HG03571 (cell line): ENCODE data around the gene C4BPB.
"Not testable (repeated sequence)": the region's sequence is repeated elsewhere in the genome, so short reads cannot be mapped to it uniquely, and the experiment has no call there.

Source experiments
- ATAC-seq: cut with Tn5 transposase; IDR thresholded peaks from one replicate; pipeline ENCODE4 v1.9.1; 2021; ENCODE audit not compliant: unreplicated experiment

The C4BPB gene

DNA sequence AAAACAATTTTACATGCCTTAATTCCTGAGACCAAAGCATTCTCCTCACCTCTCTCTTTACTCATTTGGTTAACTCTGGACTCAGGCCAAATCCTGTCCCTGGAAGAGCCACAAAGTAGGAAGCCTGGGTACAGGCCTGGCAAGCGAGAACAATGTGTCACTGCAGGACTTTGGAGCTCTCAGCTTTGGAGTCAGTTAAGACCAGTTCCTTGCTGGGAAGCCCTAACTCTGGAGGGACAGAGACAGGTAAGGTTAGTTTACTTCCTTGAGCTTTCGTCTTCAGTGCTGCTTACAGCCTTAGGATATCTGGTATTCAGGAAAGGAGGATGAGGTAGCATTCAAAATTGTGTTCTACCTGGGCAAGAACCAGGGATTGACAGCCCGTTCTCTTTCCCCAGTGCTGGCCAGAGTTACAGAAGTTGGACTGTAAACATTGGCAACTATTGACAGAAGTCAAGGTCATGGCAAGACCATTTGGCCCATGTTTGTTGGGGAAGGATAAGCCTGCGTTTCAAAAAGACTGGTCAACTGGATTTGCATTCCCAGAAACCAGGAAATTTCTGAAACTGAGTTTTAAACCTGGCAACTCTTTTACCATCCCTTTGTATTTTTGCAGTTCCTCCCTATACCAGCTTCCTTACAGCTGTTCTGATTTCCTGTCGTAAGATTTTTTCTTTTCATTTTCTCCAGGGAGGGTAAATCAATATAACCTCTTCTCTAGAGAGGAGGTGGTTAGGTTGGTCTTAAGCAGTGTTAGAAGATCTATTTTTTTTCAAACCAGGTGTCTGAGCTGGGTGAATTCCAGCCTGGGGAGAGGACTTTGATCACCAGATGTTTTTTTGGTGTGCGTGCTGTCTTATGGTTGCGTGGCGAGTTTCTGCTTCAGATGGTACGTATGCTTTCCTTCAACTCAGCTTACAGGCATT, at the start of gene C4BPB:
C4BPB (plus strand) TSS at position 160 of the 926 bp plus-strand sequence; CDS start at position 832, 672 bp downstream.
- ATAC-seq, result no peak

DNA sequence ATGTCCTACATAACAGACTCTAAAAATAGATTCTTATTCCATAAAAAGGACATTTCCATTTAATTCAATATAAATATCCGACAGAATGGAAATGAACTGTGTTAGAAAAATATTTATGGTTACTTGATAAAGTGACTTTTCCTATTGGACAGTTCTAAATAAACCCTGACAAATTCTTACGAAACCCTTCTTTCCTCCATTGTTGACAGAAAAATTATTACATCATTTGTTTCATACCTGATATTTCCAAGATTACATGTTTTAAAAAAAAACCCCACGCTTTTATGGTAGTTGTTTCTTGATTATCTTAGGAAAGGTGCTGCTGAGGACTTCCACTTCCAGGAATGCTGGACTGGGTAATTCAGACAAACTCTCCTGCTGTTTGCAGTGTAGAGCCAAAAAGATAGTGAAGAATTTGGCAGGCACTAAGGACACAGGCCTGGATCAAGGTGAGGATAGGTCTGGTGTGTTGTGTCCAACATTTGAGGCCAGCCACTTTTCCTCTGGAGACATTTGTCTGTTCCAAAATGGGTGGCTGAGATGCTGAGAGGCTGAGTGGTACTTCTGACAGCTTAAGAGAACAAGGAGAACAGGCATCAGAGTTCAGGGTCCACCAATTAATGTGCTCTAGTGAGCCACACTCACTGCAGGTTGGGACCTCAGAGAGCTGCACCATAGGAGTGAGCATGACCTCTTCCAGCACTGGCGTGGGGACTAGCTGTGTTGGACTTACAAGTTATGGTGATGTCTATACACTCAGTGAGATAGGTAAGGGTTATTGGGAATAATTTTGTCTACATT, 49.1 kb upstream of the C4BPB start:
- no peak for ATAC-seq

DNA sequence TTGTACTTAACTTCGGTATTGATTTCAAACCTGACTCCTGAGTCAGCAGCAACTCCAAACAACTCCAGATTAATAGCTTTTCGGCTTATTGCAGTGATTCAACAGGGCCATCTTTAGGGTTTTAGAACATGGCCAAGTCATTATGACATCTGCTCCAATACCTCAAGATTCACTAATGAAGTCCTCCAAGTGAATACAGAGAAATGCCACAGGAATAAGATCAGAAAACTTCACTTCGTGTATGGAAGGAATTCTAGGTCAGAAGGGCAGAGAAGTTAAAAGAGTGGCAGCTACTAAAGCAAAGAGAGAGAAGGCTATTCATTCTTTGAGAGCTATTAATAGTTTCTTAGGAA, 48.5 kb upstream of the C4BPB start:
- no peak for ATAC-seq

DNA sequence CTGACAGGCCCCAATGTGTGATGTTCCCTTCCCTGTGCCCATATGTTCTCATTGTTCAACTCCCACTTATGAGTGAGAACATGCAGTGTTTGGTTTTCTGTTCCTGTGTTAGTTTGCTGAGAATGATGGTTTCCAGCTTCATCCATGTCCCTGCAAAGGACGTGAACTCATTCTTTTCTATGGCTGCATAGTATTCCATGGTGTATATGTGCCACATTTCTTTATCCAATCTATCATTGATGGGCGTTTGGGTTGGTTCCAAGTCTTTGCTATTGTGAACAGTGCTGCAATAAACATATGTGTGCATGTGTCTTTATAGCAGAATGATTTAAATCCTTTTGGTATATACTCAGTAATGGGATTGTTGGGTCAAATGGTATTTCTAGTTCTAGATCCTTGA, 47.3 kb upstream of the C4BPB start:
- not testable (repeated sequence) for ATAC-seq

DNA sequence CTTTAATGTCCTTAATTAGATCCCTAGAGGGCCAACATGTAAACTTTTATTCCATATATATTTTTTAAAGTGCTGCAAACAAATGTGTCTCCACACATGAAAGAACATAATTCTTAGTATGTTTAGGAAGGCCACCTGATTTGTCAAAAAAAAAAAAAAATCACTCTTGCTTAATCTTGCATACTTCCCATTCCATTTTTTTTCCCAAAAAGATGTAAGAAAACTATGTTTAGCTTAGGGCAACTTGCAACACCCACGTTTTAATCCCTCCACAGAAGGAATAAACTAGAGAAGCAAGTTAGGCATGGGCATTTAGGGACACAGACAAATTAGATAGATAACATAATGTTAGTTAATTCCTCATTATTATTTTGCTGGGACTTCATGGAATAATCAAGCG, 43.2 kb upstream of the C4BPB start:
- ATAC-seq, result no peak

DNA sequence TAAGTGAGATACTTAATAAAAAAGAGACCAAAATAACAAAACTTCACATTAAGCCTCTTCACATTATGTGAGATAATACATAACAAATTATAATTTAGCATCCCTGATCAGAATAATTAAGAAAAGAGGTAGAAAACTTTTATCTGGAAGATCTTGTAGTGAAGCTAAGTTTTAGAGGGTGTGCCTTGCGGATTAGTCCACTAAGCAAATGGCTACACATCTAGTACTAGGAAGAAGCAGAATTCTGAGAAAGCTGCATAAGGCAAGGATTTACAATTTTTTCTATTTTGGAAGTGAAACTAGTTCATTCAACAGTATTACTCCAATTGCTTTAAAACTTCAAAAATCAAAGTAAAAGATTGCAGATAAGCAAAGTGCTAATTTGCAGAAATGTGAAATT, 41.2 kb upstream of the C4BPB start:
- ATAC-seq, result no peak

DNA sequence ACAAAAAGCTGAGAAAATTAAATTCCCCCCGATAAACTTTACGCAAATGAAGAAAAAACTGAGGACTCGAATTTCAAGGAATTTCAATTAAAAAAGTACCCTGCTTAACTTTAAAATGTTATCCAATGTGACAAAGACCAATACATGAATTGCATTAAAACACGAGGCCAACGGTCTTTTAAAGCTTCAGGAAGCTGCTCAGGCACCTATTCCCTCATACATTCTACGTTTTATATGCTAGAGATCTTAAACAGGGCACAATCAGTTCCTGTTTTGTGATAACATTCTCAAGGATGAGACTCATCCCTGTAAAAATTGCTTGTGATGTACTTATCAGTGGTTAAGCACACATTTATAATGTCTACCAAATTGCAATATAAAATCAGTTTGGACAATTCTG, 40.6 kb upstream of the C4BPB start:
- ATAC-seq, result no peak

DNA sequence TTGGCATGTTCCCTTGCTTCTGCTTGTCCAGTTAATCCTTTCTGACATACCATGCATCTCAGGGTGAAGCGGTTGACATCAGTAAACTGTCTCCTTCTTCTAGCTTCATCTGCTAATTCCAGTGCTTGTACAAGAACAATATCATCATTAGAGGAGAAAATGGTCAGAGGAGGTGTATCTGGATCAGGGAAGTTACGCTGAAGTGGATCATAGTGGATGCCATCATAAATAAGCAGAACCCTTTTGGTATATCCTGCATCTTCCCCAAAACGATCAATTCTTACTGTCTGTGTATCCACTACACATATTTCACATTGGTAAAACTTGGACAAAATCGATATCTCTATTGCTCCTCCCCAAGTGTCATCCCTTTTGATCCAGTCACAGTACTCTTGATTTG, 39.6 kb upstream of the C4BPB start:
- no peak for ATAC-seq

DNA sequence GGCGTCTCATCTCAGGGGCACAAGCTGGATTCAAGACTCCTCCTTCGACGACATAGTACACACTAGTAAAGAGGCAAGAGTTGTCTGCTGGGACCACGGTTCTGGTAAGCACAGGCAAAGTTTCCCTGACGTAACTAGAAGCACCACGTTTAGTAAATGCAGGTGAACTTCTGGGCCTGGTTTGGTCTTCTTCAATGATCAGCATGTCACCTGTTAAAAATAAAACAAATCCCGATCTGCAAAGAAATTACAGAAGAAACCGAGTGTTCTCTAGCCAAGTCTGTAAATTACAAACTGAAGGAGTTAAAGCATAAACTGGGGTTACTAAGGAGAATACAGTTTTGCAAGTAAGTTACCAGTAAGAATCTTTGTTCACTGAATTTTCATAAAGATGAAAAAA, 39.1 kb upstream of the C4BPB start:
- ATAC-seq, result no peak

- no peak for ATAC-seq
Measured at GRCh38 chr1:207049974-207050391, 38.7 kb upstream of the C4BPB start.

DNA sequence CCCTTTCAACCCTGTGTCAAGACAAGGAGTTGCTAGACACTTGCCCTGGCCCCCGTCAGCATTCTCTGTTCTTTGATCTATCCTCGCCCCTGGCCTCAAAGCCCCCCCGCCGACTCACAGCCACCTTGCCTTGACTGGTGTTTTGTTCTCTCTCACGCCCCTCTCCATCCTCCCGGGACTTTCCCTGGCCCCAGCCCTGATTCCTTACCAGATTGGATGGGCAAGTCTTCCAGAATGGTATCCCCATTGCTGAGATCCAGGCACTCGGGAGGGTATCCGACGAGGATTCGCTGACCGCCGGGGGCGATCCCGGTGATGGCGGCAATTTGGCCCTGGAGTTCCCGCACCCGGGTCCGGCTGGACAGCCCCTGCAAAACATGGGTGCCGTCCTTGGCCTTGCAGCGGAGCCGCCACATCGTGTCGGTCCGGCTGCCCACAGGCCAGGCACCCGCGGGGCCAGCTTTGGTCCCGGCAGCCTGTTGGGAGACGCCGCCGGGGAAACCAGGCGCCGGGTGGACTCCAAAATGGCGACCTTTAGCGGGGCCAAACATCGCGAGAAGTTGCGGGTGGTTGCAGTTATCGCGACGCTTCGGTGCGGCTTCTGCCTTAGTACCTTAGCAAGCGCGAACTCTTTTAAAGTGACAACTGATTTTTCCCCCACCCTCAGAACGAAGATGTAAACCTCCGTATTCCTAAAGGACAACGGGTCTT, 38.0 kb upstream of the C4BPB start:
- ATAC-seq, result no peak

GRCh38 chr1:207051191-207051943, 37.3 kb upstream of the C4BPB start, which contains the start of gene YOD1:
Gene YOD1, minus strand, starts transcription at chr1:207051208. Its CDS starts 178 bp downstream, at chr1:207051030.
- no peak for ATAC-seq

DNA sequence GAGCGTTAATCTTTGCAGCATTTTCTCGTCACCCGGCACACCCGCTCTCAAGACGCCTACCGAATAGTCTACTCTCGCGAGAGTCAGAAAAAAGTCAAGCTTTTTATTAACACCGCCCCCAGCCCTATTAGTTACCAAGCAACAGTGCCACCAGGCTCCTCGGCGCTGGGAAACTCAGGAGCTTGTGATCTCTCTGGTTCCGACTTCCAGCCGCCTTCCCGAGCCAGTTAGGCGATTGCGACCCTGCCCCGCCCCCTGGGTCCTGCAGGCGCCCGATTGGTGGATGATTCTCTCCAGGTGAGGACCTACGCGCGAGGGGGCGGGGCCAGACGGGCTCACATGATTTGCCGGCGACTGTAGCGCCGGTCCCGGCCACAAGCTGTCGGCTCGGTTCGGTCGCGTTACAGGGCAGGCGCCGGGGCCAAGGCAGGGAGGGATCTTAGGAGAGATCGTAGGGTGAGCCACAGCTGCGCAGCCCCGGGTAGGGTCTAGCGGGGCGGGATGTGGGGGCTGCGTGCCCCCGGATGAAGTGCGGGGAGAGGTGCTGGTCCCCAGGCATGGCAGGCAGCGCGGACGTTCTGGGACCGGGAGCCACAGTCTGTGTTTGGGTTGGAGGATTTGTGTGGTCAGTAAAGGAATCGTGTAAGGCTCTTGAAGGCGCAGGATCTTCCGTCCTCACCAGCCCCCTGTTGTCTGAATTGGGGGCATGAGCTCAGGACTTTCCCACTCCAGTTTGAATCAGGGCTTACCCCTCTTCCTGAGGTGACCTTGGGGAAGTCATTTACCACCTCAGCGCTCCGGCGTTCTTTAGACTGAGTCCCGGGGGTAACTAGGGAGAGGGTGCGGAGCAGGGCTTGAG, 35.5 kb upstream of the C4BPB start, which contains the start of gene PFKFB2:
PFKFB2 (plus strand) TSS at position 365 of the 859 bp plus-strand sequence. CDS start 1,443 bp downstream, outside the sequence.
- ATAC-seq, result peak; percentile 78

- no peak for ATAC-seq
Measured at GRCh38 chr1:207054491-207054890, 34.2 kb upstream of the C4BPB start.

DNA sequence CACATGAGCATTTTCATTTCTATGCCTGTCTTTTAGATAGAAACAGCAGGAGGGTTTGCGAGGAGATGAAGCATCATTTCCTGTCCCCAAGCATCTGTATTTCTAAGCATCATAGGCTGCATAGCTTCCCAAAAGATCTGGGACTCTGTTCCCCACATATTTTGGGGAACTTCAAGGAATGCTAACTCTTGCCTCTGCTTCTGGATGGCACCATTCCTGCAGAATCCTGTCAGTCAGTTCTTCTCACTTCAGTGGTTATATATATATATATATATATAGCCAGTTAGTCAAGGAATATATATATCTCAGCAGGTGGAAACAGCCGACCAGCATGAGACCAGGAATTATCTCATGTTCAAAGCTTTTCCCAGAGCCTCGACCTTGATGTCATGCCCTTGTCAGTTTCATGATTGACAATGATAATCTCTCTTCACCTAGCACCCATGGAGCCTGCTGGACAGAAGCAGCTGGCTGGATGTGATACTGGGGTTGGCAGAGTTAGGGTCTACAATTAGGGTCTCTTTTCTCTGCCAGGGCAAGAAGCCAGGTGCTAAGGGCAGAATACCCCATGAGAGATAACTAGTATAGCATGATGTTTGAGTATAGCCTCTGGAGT, 33.2 kb upstream of the C4BPB start:
- no peak for ATAC-seq

- no peak for ATAC-seq
Measured at GRCh38 chr1:207056673-207057072, 32.0 kb upstream of the C4BPB start.

- no peak for ATAC-seq
Measured at GRCh38 chr1:207058252-207058651, 30.4 kb upstream of the C4BPB start.

- no peak for ATAC-seq
Measured at GRCh38 chr1:207058878-207059867, 29.5 kb upstream of the C4BPB start.
